GM19025 (cell line): ENCODE measurements around the gene SELENOS.
A peak's percentile ranks its signal among the peaks of the same experiment; 100 is the strongest.
"Not testable (repeated sequence)": the region's sequence is repeated elsewhere in the genome, so short reads cannot be mapped to it uniquely, and the experiment has no call there.

ENCODE experiments used
- ATAC-seq: cut with Tn5 transposase; IDR thresholded peaks from one replicate; pipeline ENCODE4 v1.9.1; 2021; ENCODE audit warnings: mild to moderate bottlenecking, low read depth, moderate library complexity; ENCODE audit not compliant: unreplicated experiment

Gene SELENOS

DNA sequence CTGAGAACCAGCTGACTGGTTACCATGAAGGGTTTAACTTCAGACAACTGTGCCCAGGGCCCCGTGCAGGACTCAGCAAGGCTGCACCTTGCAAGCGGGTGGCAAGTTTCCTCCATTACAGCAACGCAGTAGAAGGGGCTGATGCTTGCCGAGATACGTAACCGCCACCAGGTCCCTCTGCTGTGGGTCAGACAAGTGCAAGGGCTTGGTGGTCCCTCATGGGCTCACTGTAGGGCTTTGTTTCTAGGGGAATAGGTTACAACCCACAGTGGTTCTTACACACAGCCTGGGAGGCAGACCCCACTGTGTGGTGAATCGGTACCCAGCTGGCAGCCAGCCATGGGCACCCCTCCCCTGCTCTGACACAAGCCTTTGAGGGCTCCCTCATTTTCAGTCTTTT, 33.2 kb upstream of the SELENOS start:
- ATAC-seq: no peak

DNA sequence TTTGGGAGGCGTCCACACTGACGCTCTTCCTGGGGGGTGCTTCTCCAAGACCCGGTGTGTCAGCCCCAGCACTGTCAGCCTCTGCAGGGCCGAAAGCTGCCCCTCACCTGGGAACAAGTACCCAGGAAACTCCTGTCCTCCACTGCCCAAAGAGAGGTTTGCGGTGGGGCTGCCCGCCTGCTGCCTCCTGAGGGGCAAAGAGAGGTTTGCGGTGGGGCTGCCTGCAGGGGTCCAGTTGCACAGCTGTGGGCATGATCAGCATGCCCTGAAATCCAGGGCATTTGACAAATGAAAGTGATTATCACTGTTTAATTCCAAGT, 32.8 kb upstream of the SELENOS start:
- no peak for ATAC-seq

- no peak for ATAC-seq
These were observed 32.3 kb upstream of the SELENOS start for GRCh38 chr15:101309436-101310160.

DNA sequence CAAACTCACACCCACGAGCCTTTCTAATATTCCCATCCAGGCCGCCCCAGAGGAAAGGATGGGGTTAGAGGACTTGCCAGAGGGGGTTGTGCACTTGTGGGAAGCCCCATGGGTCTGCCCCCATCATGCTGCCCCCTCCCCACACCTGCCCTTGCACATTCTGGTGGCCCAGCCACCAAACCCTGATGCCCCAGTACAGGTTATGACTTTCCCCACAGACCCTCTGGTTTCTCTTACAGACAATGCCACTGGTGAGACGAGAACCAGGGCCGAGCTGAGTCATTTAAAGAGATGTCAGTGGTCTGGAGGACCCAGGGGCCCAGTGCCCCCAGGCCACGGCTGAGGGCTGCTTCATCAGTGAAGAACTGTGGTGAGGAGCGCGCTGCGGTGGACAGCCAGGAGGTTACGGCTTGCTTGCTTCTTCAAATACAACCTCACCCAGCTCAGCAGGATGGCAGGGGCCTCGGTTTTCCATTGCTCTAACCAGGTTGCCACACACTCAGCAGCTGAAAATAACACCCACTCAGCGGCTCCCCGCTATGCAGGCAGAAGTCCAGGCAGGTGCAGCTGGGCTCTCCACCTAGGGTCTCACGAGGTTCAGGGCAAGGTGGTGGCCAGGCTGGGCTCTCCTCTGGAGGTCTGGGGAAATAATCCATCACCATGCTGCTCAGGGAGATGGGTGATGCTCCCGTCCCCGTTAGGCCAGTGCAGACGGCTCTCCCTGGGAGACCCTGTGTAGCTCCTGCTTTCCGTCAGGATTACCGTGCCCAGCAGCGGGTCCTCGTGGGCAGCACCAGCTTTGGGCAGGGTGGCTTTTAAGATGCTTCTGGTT, 31.5 kb upstream of the SELENOS start:
- no peak for ATAC-seq

- ATAC-seq: no peak
These were observed 30.8 kb upstream of the SELENOS start for GRCh38 chr15:101307897-101308603.

GRCh38 chr15:101307048-101307896, 30.0 kb upstream of the SELENOS start:
- no peak for ATAC-seq

DNA sequence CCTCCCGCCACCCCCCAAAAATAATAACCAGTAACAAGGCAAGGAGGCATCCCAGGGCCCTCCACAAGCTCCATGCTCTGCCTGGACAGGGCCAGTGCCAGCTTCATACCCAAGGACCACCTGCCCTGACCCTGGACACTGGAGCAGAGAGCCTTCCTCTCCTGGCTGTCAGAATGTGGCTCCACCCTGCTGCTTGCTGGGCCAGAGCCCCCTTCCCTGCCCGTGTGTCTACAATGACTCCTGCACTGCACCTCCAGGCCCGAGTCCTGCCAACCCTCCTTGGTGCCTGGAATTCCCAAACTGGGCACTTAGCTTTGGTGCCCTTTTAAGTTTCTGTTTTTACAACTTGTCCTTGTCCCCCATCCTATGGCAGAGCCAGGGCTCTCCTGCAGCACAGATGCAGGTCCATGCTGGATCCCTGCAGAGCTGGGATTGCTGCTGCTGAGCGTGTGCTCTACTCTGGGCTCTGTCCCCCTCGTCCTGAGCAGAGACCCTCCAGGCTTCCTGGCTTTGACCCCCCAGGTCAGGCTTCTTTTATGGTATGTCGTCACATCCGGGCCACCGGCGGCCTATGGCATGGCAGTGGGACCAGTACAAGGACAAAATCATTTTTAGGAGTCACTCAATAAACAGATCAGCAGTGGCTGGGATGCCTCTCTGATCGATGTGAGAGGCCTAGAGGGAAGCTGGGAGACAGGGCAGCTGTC, 29.2 kb upstream of the SELENOS start:
- ATAC-seq: no peak

GRCh38 chr15:101305820-101306255, 28.6 kb upstream of the SELENOS start:
- no peak for ATAC-seq

- no peak for ATAC-seq
These were observed 26.1 kb upstream of the SELENOS start for GRCh38 chr15:101303408-101303807.

- ATAC-seq: no peak
These were observed 19.4 kb upstream of the SELENOS start for GRCh38 chr15:101296418-101297405.

GRCh38 chr15:101295607-101296161, 18.4 kb upstream of the SELENOS start:
- ATAC-seq: no peak

GRCh38 chr15:101294731-101295606, 17.7 kb upstream of the SELENOS start, which contains the start of gene SNRPA1:
Gene SNRPA1, minus strand, starts transcription at chr15:101295248. Its CDS starts 70 bp downstream, at chr15:101295178.
- peak; percentile 77 for ATAC-seq

GRCh38 chr15:101293122-101293521, 15.8 kb upstream of the SELENOS start:
- ATAC-seq: no peak

- ATAC-seq: no peak
These were observed 11.7 kb upstream of the SELENOS start for GRCh38 chr15:101288905-101289513.

GRCh38 chr15:101287342-101287741, 10.1 kb upstream of the SELENOS start:
- ATAC-seq: not testable (repeated sequence)

DNA sequence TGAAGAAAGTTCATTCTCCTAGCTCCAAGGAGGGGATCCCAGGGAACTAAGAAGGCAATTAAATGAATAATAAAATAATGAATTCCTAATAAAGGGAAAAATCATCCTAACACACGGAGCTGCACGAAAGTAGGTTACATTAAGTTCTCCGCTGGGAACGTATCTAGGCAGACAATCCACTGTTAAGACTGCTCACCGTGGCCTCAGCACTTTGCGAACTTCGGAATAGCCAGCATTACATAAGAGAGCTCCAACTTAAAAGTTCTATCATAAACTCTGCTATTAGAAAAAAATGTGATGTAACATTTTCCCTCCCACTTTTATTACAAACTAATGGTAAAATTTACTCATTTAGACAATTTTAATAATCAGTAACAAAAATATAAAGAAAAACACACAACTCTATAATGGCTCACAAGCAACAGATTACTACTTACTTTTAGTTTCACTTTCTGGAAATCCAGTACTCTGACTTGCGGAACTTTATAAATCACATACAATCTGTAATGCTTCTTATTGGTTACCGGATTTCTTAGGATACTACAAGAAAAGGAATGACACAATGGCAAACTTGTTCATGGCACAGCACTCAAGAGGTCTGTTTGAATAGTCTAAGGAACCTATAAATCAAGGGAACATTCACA, 9.3 kb upstream of the SELENOS start:
- no peak for ATAC-seq
